Jurkat, Clone E6-1 (cell line): Measurements from ENCODE around the gene PDE8A.
"Not testable (repeated sequence)": the region's sequence is repeated elsewhere in the genome, so short reads cannot be mapped to it uniquely, and the experiment has no call there.

Experiments
- DNase-seq: peaks from one replicate; pipeline ENCODE4 v3.0.0-alpha.2; 2011; ENCODE audit warnings: low read depth, low spot score
- H3K4me3 ChIP-seq: 2 replicates; pipeline ENCODE4 v1.5.1; 2011; ENCODE audit warnings: mild to moderate bottlenecking, low read length, control low read depth, moderate library complexity

The PDE8A gene

GRCh38 chr15:85177042-85177515, 195.4 kb downstream of the PDE8A start:
- DNase-seq, H3K4me3 ChIP-seq: not testable (repeated sequence)

- H3K4me3 ChIP-seq = no peak overlapping the region
- no peak for DNase-seq
Measured at GRCh38 chr15:85178308-85178707, 196.7 kb downstream of the PDE8A start.

- DNase-seq = no peak
Measured at GRCh38 chr15:85179700-85180099, 198.0 kb downstream of the PDE8A start.

GRCh38 chr15:85185350-85185749, 203.7 kb downstream of the PDE8A start:
- not testable (repeated sequence) for DNase-seq, H3K4me3 ChIP-seq

More at GRCh38 chr15:85179700-85180099, 198.0 kb downstream of the PDE8A start:
- no peak overlapping the region for H3K4me3 ChIP-seq

GRCh38 chr15:85188171-85188577, 206.5 kb downstream of the PDE8A start:
- not testable (repeated sequence) for H3K4me3 ChIP-seq, DNase-seq
